GM19395 (cell line): ENCODE results near the gene RPL6.
"Not testable (repeated sequence)": the region's sequence is repeated elsewhere in the genome, so short reads cannot be mapped to it uniquely, and the experiment has no call there.

ENCODE experiments used
- ATAC-seq: cut with Tn5 transposase; IDR thresholded peaks from one replicate; pipeline ENCODE4 v1.9.1; 2021; ENCODE audit warnings: mild to moderate bottlenecking, moderate library complexity; ENCODE audit not compliant: unreplicated experiment

The RPL6 gene

GRCh38 chr12:112419297-112420133 is 10.1 kb upstream of the RPL6 start:
- peak; percentile 43 for ATAC-seq

- ATAC-seq, result peak; percentile 78
These were observed 9.3 kb upstream of the RPL6 start, which contains the start of gene PTPN11 for GRCh38 chr12:112418608-112419296. PTPN11 (plus strand) TSS chr12:112418947; CDS start chr12:112419112, 165 bp downstream.

- ATAC-seq, result no peak
These were observed 8.8 kb upstream of the RPL6 start for GRCh38 chr12:112418273-112418607.

- ATAC-seq, result not testable (repeated sequence)
These were observed 6.1 kb upstream of the RPL6 start for GRCh38 chr12:112415457-112415856.

- ATAC-seq, result no peak
These were observed 4.6 kb upstream of the RPL6 start for GRCh38 chr12:112413855-112414625.

GRCh38 chr12:112409906-112410244 is 470 bp upstream of the RPL6 start:
- no peak for ATAC-seq

- no peak for ATAC-seq
These were observed 784 bp downstream of the RPL6 start for GRCh38 chr12:112408621-112409020.

GRCh38 chr12:112407683-112408082 is 1.7 kb downstream of the RPL6 start:
- ATAC-seq, result not testable (repeated sequence)

GRCh38 chr12:112406519-112407488 is 2.6 kb downstream of the RPL6 start:
- no peak for ATAC-seq

- no peak for ATAC-seq
These were observed 7.4 kb downstream of the RPL6 start for GRCh38 chr12:112401903-112402498.

- ATAC-seq, result no peak
These were observed 8.4 kb downstream of the RPL6 start for GRCh38 chr12:112401054-112401453.

GRCh38 chr12:112393328-112393727 is 16.1 kb downstream of the RPL6 start:
- no peak for ATAC-seq

- ATAC-seq, result not testable (repeated sequence)
These were observed 19.3 kb downstream of the RPL6 start for GRCh38 chr12:112389922-112390654.

GRCh38 chr12:112389228-112389627 is 20.2 kb downstream of the RPL6 start:
- ATAC-seq, result no peak

- no peak for ATAC-seq
These were observed 22.7 kb downstream of the RPL6 start for GRCh38 chr12:112386726-112387125.

- ATAC-seq, result no peak
These were observed 26.5 kb downstream of the RPL6 start for GRCh38 chr12:112382866-112383265.

- ATAC-seq, result peak; percentile 84
These were observed 27.3 kb downstream of the RPL6 start, which contains the start of gene HECTD4 for GRCh38 chr12:112381883-112382796. HECTD4 (minus strand) TSS chr12:112382431; CDS start chr12:112382128, 303 bp downstream.

GRCh38 chr12:112381406-112381882 is 28.0 kb downstream of the RPL6 start:
- peak; percentile 55 for ATAC-seq
